Upper lobe of left lung (tissue), 6 donors: ENCODE measurements around the gene NCMAP. TPM values are rescaled to one million over a fixed set of nuclear protein-coding genes. Genes with fewer than 3 reads are reported as not detected.

ENCODE experiments used
- ATAC-seq, 2 donors: fragments of 200-7000 bp; cut with Tn5 transposase; one replicate each; pipeline ENCODE4 v1.9.1; 2022; ENCODE audit warnings: mild to moderate bottlenecking in 2 of 2, moderate library complexity in 2 of 2; ENCODE audit not compliant: low FRiP score in 2 of 2
- DNase-seq, 2 donors: peaks; one replicate each; pipeline ENCODE4 v3.0.0-alpha.2; 2019 to 2020
- H3K27ac ChIP-seq, 4 donors: fragments of 200-600 bp; sonication (generic); one replicate each; pipeline ENCODE4 v1.5.1; 2016 to 2019
- H3K27me3 ChIP-seq, 4 donors: fragments of 200-600 bp; sonication (generic); one replicate each; pipeline ENCODE4 v1.5.1; 2017 to 2019
- H3K36me3 ChIP-seq, 4 donors: fragments of 200-600 bp; sonication (generic); one replicate each; pipeline ENCODE4 v1.5.1; 2016 to 2019
- H3K4me1 ChIP-seq, 4 donors: fragments of 200-600 bp; sonication (generic); one replicate each; pipeline ENCODE4 v1.5.1; 2018 to 2019
- H3K4me3 ChIP-seq, 4 donors: fragments of 200-600 bp; sonication (generic); one replicate each; pipeline ENCODE4 v1.5.1; 2017 to 2019; ENCODE audit warnings: mild to moderate bottlenecking in 2 of 4, moderate library complexity in 1 of 4
- H3K9me3 ChIP-seq, 4 donors: fragments of 200-600 bp; sonication (generic); one replicate each; pipeline ENCODE4 v1.5.1; 2018 to 2019
- CTCF ChIP-seq, 6 experiments: fragments of 450-650 bp in 4 of 6; fragments of 200-600 bp in 2 of 6; sonication (generic) in 2 of 6; IDR thresholded peaks; one replicate each; pipeline ENCODE4 v1.5.1; 2016 to 2019; ENCODE audit warnings: antibody characterized with exemption in 6 of 6
- EP300 ChIP-seq, 4 donors: sonication (generic); formaldehyde crosslinking; IDR thresholded peaks; one replicate each; pipeline ENCODE4 v1.5.1; 2017; ENCODE audit warnings: antibody characterized with exemption in 4 of 4, control low read depth in 2 of 4
- POLR2A ChIP-seq, 4 donors: fragments of 450-650 bp; IDR thresholded peaks; one replicate each; pipeline ENCODE4 v1.5.1; 2016 to 2017; ENCODE audit warnings: antibody characterized with exemption in 4 of 4, mild to moderate bottlenecking in 2 of 4
- POLR2AphosphoS5 ChIP-seq, 2 donors: sonication (generic); formaldehyde crosslinking; IDR thresholded peaks; one replicate each; pipeline ENCODE4 v1.5.1; 2017; ENCODE audit warnings: antibody characterized with exemption in 2 of 2
- WGBS, 2 donors: methylation state at CpG; one replicate each; pipeline ENCODE4 v1.1.5; 2017 to 2018; 5-methylcytosine and 5-hydroxymethylcytosine counted together
- total RNA-seq, 6 donors: library from RNA; depleted of rRNA in 4 of 6; stranded (reverse); fragments of >200 nt in 4 of 6; gene quantifications; one replicate each; pipeline versions ENCODE4 v1.1.0 to v1.2.1, GENCODE V29; 2016 to 2021
- donor health status: DM: no; HTN: no; CAD: no; lungs with moderate emphysema.
- donor health status: DM: no; HTN: yes; CAD: no; lungs with severe emphysema.

The NCMAP gene
- total RNA-seq, 6 donors from 2014 or later = 3.3 to 12.8 (median 7.3) TPM

- DNase-seq (no peak), ATAC-seq (no peak)
- no peaks in the 10 kb centered on the region for H3K36me3 ChIP-seq
- WGBS, 2 donors = 88 to 91% methylated on average over 6 of the region's 6 CpGs
- no peak overlapping the region for H3K27ac ChIP-seq
- H3K4me3 ChIP-seq = no peak overlapping the region
- peaks cover 0 to 12% (median 6%) of the 10 kb centered on the region in 4 donors for H3K27me3 ChIP-seq
- TF ChIP-seq POLR2A (IDR thresholded peaks at IDR 0.05) (no peak), EP300 (IDR thresholded peaks at IDR 0.05) (no peak), CTCF (IDR thresholded peaks at IDR 0.05) (no peak), POLR2AphosphoS5 (IDR thresholded peaks at IDR 0.05) (no peak)
- no peaks in the 10 kb centered on the region for H3K9me3 ChIP-seq
- H3K4me1 ChIP-seq = peaks cover 8 to 29% (median 26%) of the 10 kb centered on the region in 4 donors
Observed at GRCh38 chr1:24560361-24560760, 4.5 kb downstream of the NCMAP start.

- DNase-seq (peak in 1 of 2 donors; percentile 35), ATAC-seq (no peak)
- Histone ChIP-seq H3K27ac (no peak overlapping the region), H3K27me3 (no peaks in the 10 kb centered on the region), H3K4me3 (no peak overlapping the region), H3K4me1 (peaks cover 0 to 24% (median 15%) of the 10 kb centered on the region in 4 donors), H3K36me3 (no peaks in the 10 kb centered on the region), H3K9me3 (no peaks in the 10 kb centered on the region)
- no peak for TF ChIP-seq CTCF (IDR thresholded peaks at IDR 0.05)
- TF ChIP-seq EP300 (IDR thresholded peaks at IDR 0.05) = no peak
- no peak for TF ChIP-seq POLR2A (IDR thresholded peaks at IDR 0.05)
- no peak for TF ChIP-seq POLR2AphosphoS5 (IDR thresholded peaks at IDR 0.05)
Observed at GRCh38 chr1:24562625-24563024, 6.7 kb downstream of the NCMAP start.

GRCh38 chr1:24564695-24565094 lies 8.8 kb downstream of the NCMAP start:
- H3K4me3 ChIP-seq = no peak overlapping the region
- WGBS, 2 donors = 62 to 83% methylated on average over 2 of the region's 2 CpGs
- H3K27me3 ChIP-seq = no peaks in the 10 kb centered on the region
- no peaks in the 10 kb centered on the region for H3K9me3 ChIP-seq
- DNase-seq (no peak), ATAC-seq (no peak)
- no peak overlapping the region for H3K27ac ChIP-seq
- peaks cover 0 to 20% (median under 1%) of the 10 kb centered on the region in 4 donors for H3K4me1 ChIP-seq
- no peaks in the 10 kb centered on the region for H3K36me3 ChIP-seq
- TF ChIP-seq EP300 (IDR thresholded peaks at IDR 0.05) (no peak), POLR2A (IDR thresholded peaks at IDR 0.05) (no peak), CTCF (IDR thresholded peaks at IDR 0.05) (no peak), POLR2AphosphoS5 (IDR thresholded peaks at IDR 0.05) (no peak)

- Histone ChIP-seq H3K27me3 (no peaks in the 10 kb centered on the region), H3K36me3 (no peaks in the 10 kb centered on the region), H3K27ac (no peak overlapping the region), H3K9me3 (no peaks in the 10 kb centered on the region), H3K4me1 (peaks cover 0 to 18% (median 0%) of the 10 kb centered on the region in 4 donors), H3K4me3 (no peak overlapping the region)
- ATAC-seq (no peak), DNase-seq (no peak)
- TF ChIP-seq POLR2AphosphoS5 (IDR thresholded peaks at IDR 0.05) (no peak), POLR2A (IDR thresholded peaks at IDR 0.05) (no peak), CTCF (IDR thresholded peaks at IDR 0.05) (no peak), EP300 (IDR thresholded peaks at IDR 0.05) (no peak)
- 96 to 97% methylated on average over 3 of the region's 3 CpGs for WGBS, 2 donors
Observed at GRCh38 chr1:24566236-24566867, 10.5 kb downstream of the NCMAP start.
